Measurements from ENCODE around the gene KRTAP12-1. TPM values are rescaled to one million over a fixed set of nuclear protein-coding genes. Genes with fewer than 3 reads are reported as not detected.

KRTAP12-1 gene
- polyA plus RNA-seq, 3 donors = not detected

- no peak for DNase-seq
Measured at GRCh38 chr21:44711327-44712202, 29.6 kb upstream of the KRTAP12-1 start, which contains the start of gene TSPEAR. Gene TSPEAR (minus strand): TSS chr21:44711572. CDS start chr21:44711514, 58 bp downstream.

DNA sequence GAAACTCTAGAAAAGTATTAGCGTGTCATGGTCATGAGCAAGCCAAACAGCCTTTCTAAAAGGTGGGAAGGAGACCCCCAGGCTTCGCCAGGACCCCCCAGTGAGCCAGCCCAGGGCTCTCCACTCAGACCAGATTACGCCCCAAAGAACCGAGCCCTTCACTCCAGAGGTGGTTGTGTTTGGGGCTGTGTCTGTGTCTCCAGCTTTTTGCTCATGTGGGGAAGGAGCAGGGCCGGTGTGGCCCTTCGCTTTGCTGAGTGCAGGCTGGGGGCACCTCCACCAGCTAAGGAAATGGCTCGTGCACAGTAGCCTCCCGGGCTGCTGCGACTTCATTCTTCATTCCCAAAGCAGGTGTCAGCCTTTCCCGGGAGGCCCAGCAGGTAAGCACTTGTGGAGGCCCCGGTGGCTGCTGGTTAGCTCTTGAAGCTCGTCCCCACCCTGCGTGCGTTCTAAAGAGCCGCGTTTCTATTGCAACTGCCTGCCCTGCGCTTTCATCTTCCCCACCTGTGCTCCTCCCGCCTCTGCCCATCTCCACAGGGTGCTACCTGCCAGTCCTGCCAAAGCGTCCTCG is 28.9 kb upstream of the KRTAP12-1 start:
- DNase-seq = no peak

- DNase-seq = no peak
Measured at GRCh38 chr21:44710294-44710665, 28.3 kb upstream of the KRTAP12-1 start.

GRCh38 chr21:44709426-44710293 is 27.7 kb upstream of the KRTAP12-1 start:
- no peak for DNase-seq

GRCh38 chr21:44708866-44709425 is 27.0 kb upstream of the KRTAP12-1 start:
- no peak for DNase-seq

DNA sequence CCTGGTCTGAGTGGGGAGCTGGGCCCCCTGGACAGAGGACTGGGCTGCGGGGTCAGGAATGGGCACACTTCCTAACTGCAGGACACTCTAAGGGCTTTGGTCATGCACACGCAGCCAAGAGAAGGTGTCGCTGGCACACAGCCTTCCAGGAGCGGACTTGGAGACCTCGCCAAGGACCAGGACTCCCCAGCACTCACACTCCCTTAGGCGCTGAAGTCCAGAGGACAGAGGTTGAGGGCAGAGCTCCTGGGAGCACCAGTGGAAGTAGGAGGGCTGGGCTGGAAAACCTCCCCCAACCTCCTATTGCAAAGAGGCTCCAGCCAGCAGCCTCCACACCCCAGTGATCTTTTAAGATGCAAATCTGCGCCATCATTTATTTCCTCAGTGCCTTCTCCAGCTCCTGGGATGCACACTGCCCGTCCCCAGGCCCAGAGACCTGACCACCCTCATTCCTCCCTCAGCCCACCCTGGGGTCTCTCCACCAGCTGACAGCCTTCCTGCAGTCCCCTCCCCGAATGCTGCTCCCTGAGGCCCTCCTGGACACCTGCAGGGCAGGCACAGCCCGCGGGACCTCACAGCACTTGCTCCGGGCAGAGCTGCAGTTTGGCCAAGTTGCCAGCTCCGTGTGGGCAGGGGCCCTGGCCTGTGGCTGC is 26.4 kb upstream of the KRTAP12-1 start:
- no peak for DNase-seq

DNA sequence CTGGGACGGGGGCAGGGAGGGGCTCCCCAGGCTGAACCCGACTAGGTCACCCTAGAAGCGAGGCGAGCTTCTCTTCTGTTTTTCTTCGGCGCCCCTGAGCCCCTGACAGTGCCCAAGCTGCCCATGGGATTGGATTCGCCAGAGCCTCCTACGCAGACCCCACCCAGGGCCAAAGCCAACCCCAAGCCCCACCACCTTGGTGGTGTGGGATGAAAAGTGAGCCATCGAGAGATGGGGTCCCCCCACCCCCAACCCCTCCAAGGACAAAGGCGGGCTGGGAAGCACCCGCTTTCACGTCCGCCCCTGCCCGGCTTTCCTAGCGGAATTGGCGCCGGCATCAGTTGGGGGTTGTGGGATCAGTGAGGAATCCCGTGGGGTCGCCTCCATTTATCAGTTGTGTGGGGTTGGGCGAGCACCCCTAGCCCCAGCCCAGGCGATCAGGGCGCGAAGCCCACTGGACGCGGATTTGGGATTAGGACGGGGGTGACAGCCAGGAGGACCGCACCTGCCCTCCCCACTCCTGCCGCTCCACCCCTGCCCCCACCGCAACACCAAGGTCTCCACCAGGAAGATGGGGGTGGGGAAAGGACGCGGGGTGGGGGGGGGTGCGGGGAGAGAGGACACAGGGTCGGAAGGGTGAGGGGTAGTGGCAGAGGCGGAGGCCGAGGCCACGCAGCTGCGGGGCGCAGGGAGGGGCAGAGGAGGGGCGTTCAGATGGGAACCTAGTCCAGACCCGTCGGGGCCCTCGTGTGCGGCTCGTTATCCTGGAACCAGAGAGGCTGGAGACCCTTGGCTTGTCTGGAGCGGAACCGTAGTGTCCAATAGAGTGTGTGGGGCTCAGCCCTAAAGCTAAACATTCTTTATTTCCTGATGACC is 25.0 kb upstream of the KRTAP12-1 start:
- no peak for DNase-seq

- DNase-seq = no peak
Measured at GRCh38 chr21:44706026-44706705, 24.2 kb upstream of the KRTAP12-1 start.

DNA sequence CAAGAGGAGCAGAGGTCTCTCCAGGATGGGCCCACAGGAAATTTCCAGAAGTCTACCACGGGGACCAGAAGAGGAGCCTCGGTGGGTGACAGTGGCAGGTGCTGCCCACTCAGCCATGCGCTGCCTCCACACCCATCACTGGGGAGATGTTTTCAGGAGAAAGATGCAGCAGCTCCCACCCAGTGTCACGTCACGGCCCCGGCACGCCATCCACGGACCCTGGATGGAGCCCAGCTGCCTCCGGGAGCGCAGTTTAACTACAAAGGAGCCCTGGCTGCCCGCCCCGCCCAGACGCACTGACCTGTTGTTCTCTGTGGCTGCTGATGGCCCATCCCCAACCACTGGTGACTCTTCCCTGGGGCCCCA is 22.7 kb upstream of the KRTAP12-1 start:
- DNase-seq = no peak

DNA sequence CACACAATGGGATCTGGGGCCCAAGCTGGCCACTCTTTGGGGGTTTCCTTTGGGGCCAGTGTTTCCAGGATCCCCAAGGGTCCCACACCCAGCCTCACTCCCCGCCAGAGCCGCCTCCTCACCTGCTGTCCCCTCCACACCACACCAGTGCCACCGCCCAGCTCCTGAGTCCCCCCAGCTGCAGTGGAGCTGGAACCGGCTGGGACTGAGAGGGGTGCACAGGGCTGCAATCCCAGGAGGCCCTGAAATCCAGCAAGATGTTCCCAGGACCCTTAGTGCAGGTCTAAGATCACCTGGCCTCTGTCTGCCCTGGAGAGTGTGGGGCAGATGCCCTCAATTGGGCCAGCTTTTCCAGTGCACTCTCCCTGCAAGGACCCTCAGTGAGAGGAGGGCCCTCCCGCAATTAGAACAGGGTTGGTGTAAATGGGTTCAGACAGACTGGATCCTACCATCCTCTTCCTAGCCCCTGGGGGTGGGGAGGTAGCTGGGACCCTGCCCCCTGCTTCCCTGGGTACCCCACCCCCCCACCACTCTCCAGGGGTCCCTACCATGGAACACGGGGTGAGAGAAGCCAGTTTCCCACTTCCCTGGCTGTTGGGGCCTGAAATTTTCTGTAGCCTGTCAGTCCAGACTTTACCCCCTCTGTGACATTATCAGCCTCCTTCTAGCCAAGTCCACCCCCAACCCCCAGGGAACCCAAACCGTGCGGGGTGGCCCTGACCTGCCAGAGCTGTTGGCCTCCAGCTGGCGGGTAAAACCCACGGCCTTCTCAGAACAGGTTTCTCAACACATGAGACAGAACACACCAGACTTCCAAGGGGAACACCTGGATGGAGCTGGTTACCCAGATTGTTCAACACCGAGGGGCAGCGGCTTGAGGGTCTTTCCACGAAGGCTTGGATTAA is 22.0 kb upstream of the KRTAP12-1 start:
- no peak for DNase-seq

- DNase-seq = no peak
Measured at GRCh38 chr21:44702973-44703730, 21.2 kb upstream of the KRTAP12-1 start.

GRCh38 chr21:44702111-44702972 is 20.4 kb upstream of the KRTAP12-1 start:
- DNase-seq = no peak

- DNase-seq = no peak
Measured at GRCh38 chr21:44701541-44701940, 19.6 kb upstream of the KRTAP12-1 start.

GRCh38 chr21:44701023-44701400 is 19.0 kb upstream of the KRTAP12-1 start:
- no peak for DNase-seq

- DNase-seq = no peak
Measured at GRCh38 chr21:44700101-44701022, 18.4 kb upstream of the KRTAP12-1 start.

- no peak for DNase-seq
Measured at GRCh38 chr21:44699502-44700001, 17.6 kb upstream of the KRTAP12-1 start.

Measured in renal pelvis (tissue), 4 donors.